Activated CD4-positive, alpha-beta T cell treated with anti-CD3 and anti-CD28 coated beads, Interleukin-2, Interleukin-4, amounts not matched to agents 100 ng/mL and 50 ng/mL, durations not matched to agents 16 hours and 8 hours (primary cell): Measurements from ENCODE around the gene MRTFB.
"Not testable (repeated sequence)": the region's sequence is repeated elsewhere in the genome, so short reads cannot be mapped to it uniquely, and the experiment has no call there.

Source experiments
- DNase-seq: peaks from one replicate; pipeline ENCODE4 v3.0.0-alpha.2; 2020; ENCODE audit warnings: low spot score

Gene MRTFB

DNA sequence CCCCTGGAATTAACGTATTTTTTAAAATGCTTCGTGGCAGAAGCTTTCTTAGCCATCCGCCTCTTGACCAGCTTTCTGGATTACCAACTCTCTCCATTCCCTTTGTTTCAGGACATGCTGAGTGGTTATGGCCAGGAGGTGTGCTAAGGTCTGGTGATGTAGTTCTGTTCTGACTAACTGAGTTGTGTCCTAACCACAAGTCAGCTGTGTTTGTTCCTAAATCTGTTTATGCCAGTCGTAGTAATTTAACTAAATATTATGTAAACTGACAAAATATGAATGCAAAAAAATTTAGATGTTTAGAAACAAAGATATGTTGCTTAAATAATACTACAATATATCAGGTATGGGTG, 61.6 kb downstream of the MRTFB start:
- DNase-seq = no peak

DNA sequence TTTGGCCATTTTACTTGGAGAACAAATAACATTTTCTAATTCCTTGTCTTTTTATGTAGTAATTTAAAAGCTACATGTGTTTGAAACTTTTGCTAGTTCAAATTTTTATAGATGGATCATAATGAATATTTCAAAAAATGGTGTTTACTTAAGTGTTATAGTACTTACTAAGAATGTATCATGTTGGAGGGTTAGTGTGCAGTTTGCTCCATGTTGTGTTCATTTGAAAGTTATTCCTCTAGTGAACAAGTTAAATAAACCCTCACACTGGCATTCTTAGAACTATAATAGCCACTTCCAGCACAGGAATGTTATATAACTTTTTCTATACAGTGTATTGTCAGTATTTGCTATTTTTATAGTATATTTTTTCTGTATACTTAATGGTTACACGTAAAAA, 62.8 kb downstream of the MRTFB start:
- no peak for DNase-seq

GRCh38 chr16:14135704-14136103, 64.6 kb downstream of the MRTFB start:
- DNase-seq = no peak

- DNase-seq = no peak
Measured at GRCh38 chr16:14139872-14140271, 68.8 kb downstream of the MRTFB start.

GRCh38 chr16:14140923-14141322, 69.8 kb downstream of the MRTFB start:
- DNase-seq = no peak

GRCh38 chr16:14146445-14146844, 75.3 kb downstream of the MRTFB start:
- DNase-seq = no peak

DNA sequence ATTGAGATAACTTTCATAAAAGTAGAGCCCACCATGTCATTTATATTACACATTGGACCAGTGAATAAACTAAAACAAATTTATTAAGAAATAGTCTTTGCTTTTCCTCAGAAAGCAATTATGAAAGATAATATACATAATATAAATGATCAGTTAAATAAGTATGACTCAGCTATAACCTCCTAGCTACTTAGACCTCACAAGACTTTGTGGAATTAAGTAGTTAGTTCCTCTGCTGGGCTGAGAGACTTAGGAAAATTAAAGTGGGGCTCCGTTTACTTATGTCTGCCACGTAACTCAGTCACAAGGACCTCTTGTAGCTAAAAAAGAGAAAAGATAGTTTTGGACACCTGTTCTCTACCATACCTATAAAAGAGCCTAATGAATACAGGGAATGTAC, 76.9 kb downstream of the MRTFB start:
- DNase-seq = no peak

DNA sequence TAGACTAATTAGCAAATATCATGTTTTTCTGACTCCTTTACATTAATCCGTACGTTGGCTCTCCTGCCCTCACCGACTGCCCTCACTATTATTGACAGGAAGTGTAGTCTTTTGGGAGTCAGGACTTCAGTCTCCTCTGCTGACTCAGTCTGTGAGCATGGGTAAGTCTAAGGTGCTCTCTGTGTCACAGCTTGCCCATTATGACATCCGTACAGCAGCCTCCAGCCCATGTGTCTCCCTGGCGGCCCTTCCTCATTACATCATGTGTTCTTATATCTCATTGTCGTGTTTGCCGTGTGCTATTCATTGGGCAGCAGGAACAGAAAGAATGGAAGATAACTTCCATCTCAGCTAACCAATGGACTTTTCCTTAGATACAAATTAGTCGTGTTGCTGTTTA, 77.5 kb downstream of the MRTFB start:
- DNase-seq = no peak

DNA sequence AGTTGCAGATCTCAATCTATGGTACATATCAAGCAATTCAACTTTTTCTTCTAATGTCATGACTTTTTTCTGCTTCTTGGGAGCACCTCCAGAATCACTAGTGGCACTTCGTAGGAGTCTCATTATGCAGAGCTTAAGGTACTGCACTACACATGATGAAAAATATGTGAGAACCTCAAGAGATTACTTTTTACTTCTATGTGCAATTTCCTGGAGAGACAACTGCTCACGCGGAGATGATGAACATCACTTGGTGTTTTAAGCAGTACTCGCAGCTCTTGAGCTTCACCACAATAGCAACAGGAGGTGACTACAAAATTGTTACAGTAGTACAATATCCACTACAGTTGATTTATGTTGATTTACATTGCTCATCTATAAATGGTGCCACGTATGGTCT, 79.7 kb downstream of the MRTFB start:
- DNase-seq = no peak

DNA sequence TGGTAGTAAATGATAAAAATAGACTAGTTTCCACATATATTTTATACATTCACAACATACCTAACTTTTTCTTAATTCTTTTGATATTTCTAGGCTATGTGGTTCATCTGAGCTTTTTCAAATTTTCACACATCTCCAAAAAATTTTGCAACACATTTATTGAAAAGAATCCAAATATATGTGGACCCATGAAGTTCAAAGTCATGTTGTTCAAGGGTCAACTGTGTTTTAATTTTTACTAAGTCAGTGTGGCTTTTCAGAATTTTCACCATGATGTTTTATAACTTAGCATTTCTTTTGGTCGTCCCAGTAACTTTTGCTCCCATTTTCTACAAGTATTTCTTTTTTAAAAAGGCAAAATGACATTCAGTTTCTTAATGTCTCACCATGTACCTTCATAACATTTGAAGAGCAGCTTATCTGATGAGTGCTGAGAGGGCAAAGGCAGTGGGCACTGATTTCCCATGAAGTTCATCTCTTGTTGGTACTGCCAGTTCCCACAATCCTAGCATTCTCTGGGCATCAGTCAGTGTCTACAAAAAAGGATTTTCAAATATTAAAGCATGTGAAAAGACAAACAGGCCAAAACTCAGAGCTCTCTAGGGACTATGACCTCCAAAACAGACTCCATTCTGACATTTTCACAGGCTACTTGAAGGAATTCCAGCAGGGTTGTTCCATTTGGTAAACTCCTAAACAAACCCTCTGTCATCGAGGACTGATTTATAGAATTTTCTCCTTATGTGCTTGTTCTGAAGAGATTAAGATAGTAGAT, 80.3 kb downstream of the MRTFB start:
- no peak for DNase-seq

DNA sequence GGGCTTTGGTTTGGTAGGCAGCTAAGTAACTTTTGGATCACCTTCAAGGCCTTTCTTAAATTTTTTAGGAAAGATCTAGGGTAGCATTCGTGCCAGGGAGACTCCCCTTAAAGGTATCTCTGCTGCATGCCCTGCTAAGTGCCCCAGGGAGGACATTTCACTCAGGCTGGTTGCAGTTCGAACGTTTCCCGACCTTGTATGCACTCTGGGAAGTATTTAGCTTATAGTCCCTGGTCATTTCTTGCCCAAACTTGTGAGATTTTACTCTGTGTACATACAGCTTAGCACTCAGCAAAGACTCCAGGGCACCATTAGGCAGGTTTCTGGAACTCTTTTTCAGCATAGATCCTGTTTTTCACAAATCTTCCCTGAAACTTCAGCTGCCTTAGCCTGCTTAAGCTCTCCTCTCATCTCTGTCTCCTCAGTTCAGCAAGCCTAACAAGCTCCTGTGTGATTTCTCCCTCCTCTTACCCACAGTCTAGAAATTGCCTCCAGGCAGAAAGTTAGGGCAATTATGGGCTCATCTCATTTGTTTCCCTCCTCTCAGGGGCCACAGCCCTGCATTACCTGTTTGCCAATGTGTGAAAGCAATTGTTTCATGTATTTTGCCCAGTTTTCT, 84.6 kb downstream of the MRTFB start:
- DNase-seq = no peak

DNA sequence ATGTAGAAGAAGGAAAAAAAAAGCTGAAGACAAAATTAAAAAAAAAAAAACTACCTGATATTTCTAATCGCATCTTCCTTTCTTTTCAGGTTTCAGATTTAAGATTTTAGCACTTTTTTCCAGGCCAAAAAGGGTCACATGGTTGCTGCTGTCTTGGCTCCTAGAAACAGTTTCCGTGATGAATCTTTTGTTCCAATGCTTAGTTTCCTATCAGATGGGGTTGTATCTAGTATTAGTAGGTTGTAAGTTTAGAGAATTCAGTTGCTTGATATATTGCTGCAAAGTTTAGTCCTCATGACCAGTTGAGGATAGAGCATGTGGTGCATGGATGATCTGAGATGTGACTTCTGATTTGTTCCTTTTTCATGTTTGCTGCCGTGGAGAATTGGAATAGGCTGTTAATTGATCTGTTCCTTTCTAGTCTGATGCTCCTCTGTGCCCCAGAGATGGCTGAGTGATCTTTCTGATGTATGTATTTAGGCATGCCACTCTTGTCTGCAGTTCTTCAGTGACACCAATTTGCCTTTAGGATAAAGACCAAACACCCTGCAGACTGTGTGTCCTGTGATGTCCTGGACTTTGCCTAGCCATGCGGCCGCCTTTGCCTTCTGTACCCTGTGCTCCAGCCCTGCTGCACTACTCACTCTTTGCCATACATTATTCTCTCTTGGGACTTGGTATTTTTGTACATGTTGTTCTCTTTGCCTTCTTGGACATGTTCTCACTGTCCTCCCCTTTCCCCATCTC, 94.0 kb downstream of the MRTFB start:
- DNase-seq = no peak

DNA sequence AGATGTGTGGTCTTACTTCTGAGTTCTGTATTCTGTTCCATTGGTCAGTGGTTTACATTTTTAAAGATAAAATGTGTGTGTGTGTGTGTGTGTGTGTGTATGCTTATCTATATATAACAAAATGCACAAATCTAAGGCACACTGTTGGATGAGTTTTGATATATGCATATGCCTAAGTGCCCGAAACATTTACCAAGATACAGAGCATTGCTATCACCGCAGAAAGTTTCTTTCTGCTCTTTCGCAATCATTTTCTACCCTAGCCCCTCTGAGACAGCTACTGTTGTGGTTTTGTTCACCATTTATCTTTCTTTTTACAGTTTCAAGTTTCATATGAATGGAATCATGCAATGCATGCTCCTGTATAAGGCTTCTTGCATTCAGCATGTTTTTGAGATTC, 97.0 kb downstream of the MRTFB start:
- no peak for DNase-seq

DNA sequence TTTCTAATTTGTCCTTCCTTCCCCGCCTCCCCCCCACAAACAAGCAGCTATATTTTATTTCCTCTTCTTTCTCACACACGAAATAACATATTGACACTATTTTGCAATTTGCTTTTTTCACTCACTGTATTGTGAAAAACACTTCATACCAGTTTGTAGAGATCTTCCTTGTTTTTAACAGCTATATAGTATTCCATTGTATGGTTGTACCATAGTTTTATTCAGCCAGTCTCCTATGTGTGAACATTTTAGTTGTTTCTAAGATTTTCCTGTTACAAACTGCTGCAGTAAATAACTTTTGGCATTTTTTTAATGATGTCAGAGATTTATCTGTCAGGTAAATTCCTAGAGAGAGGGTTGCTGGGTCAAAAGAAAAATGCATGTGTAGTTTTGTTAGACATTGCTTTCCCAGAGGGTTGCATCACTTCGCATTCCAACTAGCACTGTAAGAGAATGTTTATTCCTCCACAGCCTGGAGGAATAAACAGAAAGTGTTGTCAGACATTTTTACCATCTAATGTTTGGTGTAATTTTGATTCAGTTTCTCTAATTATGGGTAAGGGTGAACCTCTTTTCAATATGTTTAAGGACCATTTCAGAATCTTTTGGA, 101.2 kb downstream of the MRTFB start:
- no peak for DNase-seq

DNA sequence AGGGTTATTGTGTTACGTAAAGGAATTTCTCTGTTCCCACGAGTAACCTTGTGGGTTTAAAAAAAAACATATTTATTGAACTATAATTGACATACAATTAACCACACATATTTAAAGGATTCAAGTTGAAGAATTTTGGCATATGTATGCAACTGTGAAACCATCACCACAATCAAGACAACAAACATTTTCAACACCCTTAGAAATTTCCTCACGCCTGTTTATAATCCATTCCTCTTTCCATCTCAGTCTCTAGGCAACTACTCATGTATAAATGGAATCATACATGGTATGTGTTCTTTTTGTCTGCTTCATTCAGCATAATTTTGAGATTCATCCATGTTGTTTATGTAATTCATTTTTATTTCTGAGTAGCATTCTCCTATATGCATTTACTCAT, 104.0 kb downstream of the MRTFB start:
- no peak for DNase-seq

- DNase-seq = no peak
Measured at GRCh38 chr16:14177704-14178103, 106.6 kb downstream of the MRTFB start.

- no peak for DNase-seq
Measured at GRCh38 chr16:14179116-14179515, 108.0 kb downstream of the MRTFB start.

DNA sequence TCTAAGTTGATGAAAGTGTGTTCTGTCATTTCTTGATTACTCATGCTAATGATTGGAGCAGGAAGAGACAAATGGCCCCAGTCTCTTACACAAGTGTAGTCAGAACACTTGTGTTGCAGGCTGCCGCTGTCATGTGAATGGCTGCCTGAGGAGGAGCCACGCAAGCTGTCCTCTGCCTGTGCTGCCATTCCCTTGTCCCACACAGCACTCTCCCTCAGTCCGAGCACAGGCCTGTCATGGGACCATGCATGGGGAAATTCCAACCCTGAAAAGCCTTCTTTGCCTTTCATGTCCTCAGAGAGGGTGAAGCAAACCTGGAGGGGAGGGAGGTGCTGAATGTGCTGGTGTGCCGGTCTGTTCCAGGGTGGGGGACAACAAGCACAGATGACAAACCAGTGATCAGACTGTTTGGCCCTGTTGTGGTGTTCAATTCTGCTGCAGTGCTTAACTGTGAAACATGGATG, 109.4 kb downstream of the MRTFB start:
- no peak for DNase-seq

GRCh38 chr16:14181371-14182050, 110.4 kb downstream of the MRTFB start:
- no peak for DNase-seq

GRCh38 chr16:14182999-14183398, 111.9 kb downstream of the MRTFB start:
- no peak for DNase-seq

DNA sequence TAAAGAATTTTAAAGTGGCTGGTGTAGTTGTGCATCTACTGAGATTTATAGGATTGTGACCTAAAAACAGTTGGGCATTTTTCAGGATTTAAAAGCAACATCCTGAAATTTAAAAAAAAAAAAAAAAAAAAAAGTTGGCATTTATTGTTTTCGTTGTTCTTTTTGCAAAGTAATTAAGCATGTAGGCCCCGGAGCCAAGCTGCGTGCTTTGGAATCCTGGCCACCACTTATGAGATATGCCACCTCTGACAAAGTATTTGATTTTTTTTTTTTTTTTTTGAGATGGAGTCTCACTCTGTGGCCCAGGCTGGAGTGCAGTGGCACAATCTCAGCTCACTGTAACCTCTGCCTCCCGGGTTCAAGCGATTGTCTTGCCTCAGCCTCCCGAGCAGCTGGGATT, 112.8 kb downstream of the MRTFB start:
- not testable (repeated sequence) for DNase-seq
